Thoracic aorta (tissue), 2 donors: ENCODE data around the gene SSBP1. TPM values are rescaled to one million over a fixed set of nuclear protein-coding genes. Genes with fewer than 3 reads are reported as not detected.

Experiments used
- ATAC-seq: fragments of 150-250 bp; one replicate; pipeline ENCODE4 v1.8.0; 2017; ENCODE audit warnings: low read depth; ENCODE audit not compliant: insufficient number of reproducible peaks, low FRiP score
- DNase-seq: peaks from one replicate; pipeline ENCODE4 v3.0.0-alpha.2; 2020; ENCODE audit warnings: low spot score
- H3K27ac ChIP-seq, 2 donors: fragments of 200-600 bp; sonication (generic); 1 replicate in 1 of 2; 2 replicates in 1 of 2; pipeline ENCODE4 v1.5.1; 2016; ENCODE audit warnings: mild to moderate bottlenecking in 2 of 2, moderate library complexity in 2 of 2
- H3K27me3 ChIP-seq: fragments of 200-600 bp; sonication (generic); replicated peaks from 2 replicates; pipeline ENCODE4 v1.6.0; 2016; ENCODE audit warnings: mild to moderate bottlenecking; ENCODE audit not compliant: insufficient read depth
- H3K36me3 ChIP-seq: fragments of 200-600 bp; sonication (generic); one replicate; pipeline ENCODE4 v1.5.1; 2016
- H3K4me1 ChIP-seq, 2 donors: fragments of 200-600 bp; sonication (generic); 1 replicate in 1 of 2; 2 replicates in 1 of 2; pipeline versions ENCODE4 v1.5.1 to v1.6.0; 2016; ENCODE audit warnings: low read depth in 2 of 2, mild to moderate bottlenecking in 1 of 2; ENCODE audit not compliant: control insufficient read depth in 1 of 2
- H3K4me3 ChIP-seq: fragments of 200-600 bp; sonication (generic); 2 replicates; pipeline ENCODE4 v1.5.1; 2016; ENCODE audit warnings: mild to moderate bottlenecking
- H3K9me3 ChIP-seq: fragments of 200-600 bp; sonication (generic); 2 replicates; pipeline ENCODE4 v1.5.1; 2016
- total RNA-seq, 2 donors: library from RNA; depleted of rRNA; stranded (reverse); fragments of >200 nt; gene quantifications; one replicate each; pipeline versions ENCODE4 v1.1.0 to v1.2.3, GENCODE V29; 2016
- TF ChIP-seq, protein P1 (sequence below): fragments of 200-600 bp; sonication (generic); IDR thresholded peaks from one replicate; pipeline ENCODE4 v1.5.1; 2019; ENCODE audit warnings: antibody characterized with exemption

The SSBP1 gene
- total RNA-seq, 2 donors from 2014 or later: 50.8 to 157 TPM

DNA sequence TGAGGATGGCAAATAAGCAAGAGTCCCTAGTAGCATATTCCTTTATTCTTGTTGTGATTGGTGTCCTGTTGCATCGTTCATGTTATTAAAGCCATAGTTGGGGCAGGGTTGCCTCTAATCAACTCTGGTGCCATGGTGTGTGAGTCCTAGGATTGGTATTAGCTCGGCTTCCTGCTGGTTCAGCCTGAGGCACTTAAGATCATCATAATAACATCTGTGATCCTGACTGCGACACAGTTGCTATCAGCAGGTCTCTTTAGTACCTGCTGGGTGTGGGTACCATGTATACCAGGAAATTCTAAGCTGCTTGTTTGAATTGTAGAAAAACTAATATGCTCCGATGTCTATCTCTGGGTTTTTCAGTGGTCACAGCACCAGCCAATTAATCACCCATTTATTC lies 28.4 kb upstream of the SSBP1 start:
- TF ChIP-seq, protein P1, sequence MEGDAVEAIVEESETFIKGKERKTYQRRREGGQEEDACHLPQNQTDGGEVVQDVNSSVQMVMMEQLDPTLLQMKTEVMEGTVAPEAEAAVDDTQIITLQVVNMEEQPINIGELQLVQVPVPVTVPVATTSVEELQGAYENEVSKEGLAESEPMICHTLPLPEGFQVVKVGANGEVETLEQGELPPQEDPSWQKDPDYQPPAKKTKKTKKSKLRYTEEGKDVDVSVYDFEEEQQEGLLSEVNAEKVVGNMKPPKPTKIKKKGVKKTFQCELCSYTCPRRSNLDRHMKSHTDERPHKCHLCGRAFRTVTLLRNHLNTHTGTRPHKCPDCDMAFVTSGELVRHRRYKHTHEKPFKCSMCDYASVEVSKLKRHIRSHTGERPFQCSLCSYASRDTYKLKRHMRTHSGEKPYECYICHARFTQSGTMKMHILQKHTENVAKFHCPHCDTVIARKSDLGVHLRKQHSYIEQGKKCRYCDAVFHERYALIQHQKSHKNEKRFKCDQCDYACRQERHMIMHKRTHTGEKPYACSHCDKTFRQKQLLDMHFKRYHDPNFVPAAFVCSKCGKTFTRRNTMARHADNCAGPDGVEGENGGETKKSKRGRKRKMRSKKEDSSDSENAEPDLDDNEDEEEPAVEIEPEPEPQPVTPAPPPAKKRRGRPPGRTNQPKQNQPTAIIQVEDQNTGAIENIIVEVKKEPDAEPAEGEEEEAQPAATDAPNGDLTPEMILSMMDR: no peak
- no peaks in the 10 kb centered on the region for H3K27me3 ChIP-seq
- ATAC-seq: no peak
- no peak for DNase-seq
- H3K4me3 ChIP-seq: no peak overlapping the region
- no peaks in the 10 kb centered on the region for H3K36me3 ChIP-seq
- no peak overlapping the region for H3K27ac ChIP-seq
- H3K4me1 ChIP-seq: peaks cover 0 to 8% of the 10 kb centered on the region in 2 donors
- no peaks in the 10 kb centered on the region for H3K9me3 ChIP-seq

DNA sequence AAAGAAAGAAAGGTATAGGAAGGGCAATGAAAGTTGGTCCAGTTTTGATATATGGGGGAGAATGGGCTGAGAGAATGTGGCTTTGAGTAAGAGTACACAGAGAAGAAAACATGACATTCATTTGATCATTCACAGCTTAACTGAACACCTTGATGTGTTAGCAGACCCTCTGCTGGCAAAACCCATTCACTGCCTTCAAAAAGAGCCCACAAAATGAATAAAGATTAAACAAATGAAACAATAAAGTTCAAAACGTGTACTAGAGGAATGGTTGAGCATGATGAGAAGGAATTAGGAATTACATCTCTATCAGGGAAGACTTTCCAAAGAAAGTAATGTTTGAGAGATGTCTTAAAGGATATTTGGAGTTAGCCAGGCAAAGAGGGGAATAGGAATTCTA lies 27.9 kb upstream of the SSBP1 start:
- Histone ChIP-seq H3K36me3 (no peaks in the 10 kb centered on the region), H3K9me3 (no peaks in the 10 kb centered on the region), H3K4me3 (no peak overlapping the region), H3K4me1 (peaks cover 0 to 2% of the 10 kb centered on the region in 2 donors), H3K27ac (no peak overlapping the region), H3K27me3 (no peaks in the 10 kb centered on the region)
- DNase-seq (no peak), ATAC-seq (no peak)
- TF ChIP-seq, protein P1: no peak

- no peak overlapping the region for H3K4me3 ChIP-seq
- no peak for ATAC-seq
- H3K27ac ChIP-seq: no peak overlapping the region
- TF ChIP-seq, protein P1: no peak
- H3K4me1 ChIP-seq: no peaks in the 10 kb centered on the region
- DNase-seq: no peak
- H3K36me3 ChIP-seq: no peaks in the 10 kb centered on the region
- no peaks in the 10 kb centered on the region for H3K27me3 ChIP-seq
- H3K9me3 ChIP-seq: no peaks in the 10 kb centered on the region
Observed at GRCh38 chr7:141712603-141713255, 25.4 kb upstream of the SSBP1 start.

- TF ChIP-seq, protein P1: no peak
- DNase-seq (no peak), ATAC-seq (no peak)
- Histone ChIP-seq H3K27me3 (no peaks in the 10 kb centered on the region), H3K9me3 (no peaks in the 10 kb centered on the region), H3K36me3 (no peaks in the 10 kb centered on the region), H3K4me3 (no peak overlapping the region), H3K27ac (no peak overlapping the region), H3K4me1 (no peaks in the 10 kb centered on the region)
Observed at GRCh38 chr7:141713890-141714289, 24.3 kb upstream of the SSBP1 start.

DNA sequence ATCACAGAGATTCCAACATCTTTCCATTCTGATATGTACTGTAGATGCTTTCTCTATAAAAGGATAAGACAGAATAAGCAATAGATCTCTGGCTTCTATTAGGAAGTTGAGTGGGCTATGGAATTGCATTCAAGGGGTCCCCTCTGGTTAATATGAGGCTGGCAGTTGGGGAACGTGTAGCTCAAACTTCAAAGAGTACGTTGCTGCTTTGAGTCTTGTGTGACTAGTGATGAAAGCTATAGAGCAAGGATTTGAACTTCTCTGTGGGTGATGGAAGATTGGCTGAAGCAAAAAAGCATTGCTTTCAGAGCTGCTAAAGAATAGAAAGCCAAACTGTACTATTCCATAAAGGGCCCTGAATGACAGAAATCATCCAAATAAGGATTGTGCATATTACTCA lies 23.6 kb upstream of the SSBP1 start:
- Histone ChIP-seq H3K9me3 (no peaks in the 10 kb centered on the region), H3K27me3 (no peaks in the 10 kb centered on the region), H3K4me3 (no peak overlapping the region), H3K27ac (no peak overlapping the region), H3K36me3 (no peaks in the 10 kb centered on the region), H3K4me1 (no peaks in the 10 kb centered on the region)
- TF ChIP-seq, protein P1: no peak
- DNase-seq: no peak
- ATAC-seq: no peak
